MV-4-11 (cell line): ENCODE measurements around the gene CRABP2.
A peak's percentile ranks its signal among the peaks of the same experiment; 100 is the strongest.

Experiments
- DNase-seq: peaks from one replicate; lab custom pipeline; 2025; lab: John Stamatoyannopoulos, UW

CRABP2 gene

GRCh38 chr1:156742017-156742416, 36.6 kb upstream of the CRABP2 start:
- DNase-seq = no peak

- DNase-seq = no peak
These were observed 36.1 kb upstream of the CRABP2 start for GRCh38 chr1:156741481-156741983.

- peak; percentile 100 for DNase-seq
These were observed 35.5 kb upstream of the CRABP2 start, which contains the start of gene MRPL24 for GRCh38 chr1:156740741-156741480. TSS of gene MRPL24 (minus strand) at chr1:156741088. CDS start at chr1:156738704, 2,384 bp downstream.

- no peak for DNase-seq
These were observed 34.9 kb upstream of the CRABP2 start for GRCh38 chr1:156740237-156740740.

GRCh38 chr1:156738916-156739315, 33.5 kb upstream of the CRABP2 start:
- DNase-seq = no peak

GRCh38 chr1:156738407-156738806, 33.0 kb upstream of the CRABP2 start:
- DNase-seq = no peak

- DNase-seq = no peak
These were observed 28.7 kb upstream of the CRABP2 start for GRCh38 chr1:156733989-156734584.

GRCh38 chr1:156728599-156729462, 23.4 kb upstream of the CRABP2 start, which contains the start of gene ISG20L2:
TSS of gene ISG20L2 (minus strand) at chr1:156728766. CDS start at chr1:156727652, 1,114 bp downstream.
- DNase-seq = peak; percentile 98

GRCh38 chr1:156727926-156728598, 22.7 kb upstream of the CRABP2 start, which contains the start of gene METTL25B:
TSS of gene METTL25B (plus strand) at chr1:156728469. CDS start at chr1:156729105, 636 bp downstream.
- DNase-seq = peak; percentile 78

- peak; percentile 27 for DNase-seq
These were observed 22.1 kb upstream of the CRABP2 start for GRCh38 chr1:156727492-156727891.

GRCh38 chr1:156726549-156727226, 21.3 kb upstream of the CRABP2 start:
- DNase-seq = peak; percentile 71

- DNase-seq = peak; percentile 88
These were observed 20.4 kb upstream of the CRABP2 start for GRCh38 chr1:156725683-156726280.

GRCh38 chr1:156721535-156721934, 16.2 kb upstream of the CRABP2 start:
- DNase-seq = no peak

GRCh38 chr1:156721131-156721530, 15.7 kb upstream of the CRABP2 start:
- DNase-seq = no peak

- DNase-seq = no peak
These were observed 12.0 kb upstream of the CRABP2 start for GRCh38 chr1:156717351-156717750.

GRCh38 chr1:156714830-156715229, 9.4 kb upstream of the CRABP2 start:
- DNase-seq = no peak

- DNase-seq = no peak
These were observed 7.2 kb upstream of the CRABP2 start for GRCh38 chr1:156712626-156713025.

GRCh38 chr1:156711011-156711817, 5.8 kb upstream of the CRABP2 start:
- DNase-seq = no peak

- DNase-seq = no peak
These were observed 4.5 kb upstream of the CRABP2 start for GRCh38 chr1:156709757-156710489.
